Left ventricle myocardium inferior (tissue), 1 donor: Measurements from ENCODE around the gene TJP1. TPM values are rescaled to one million over a fixed set of nuclear protein-coding genes. Genes with fewer than 3 reads are reported as not detected.

Experiments used
- DNase-seq: peaks from one replicate; pipeline ENCODE4 v3.0.0-alpha.2; 2020
- H3K27ac ChIP-seq: fragments of 200-600 bp; replicated peaks from 2 replicates; pipeline ENCODE4 v1.8.0; 2021
- H3K27me3 ChIP-seq: fragments of 200-600 bp; 2 replicates; pipeline ENCODE4 v1.8.0; 2021; ENCODE audit warnings: low read depth
- H3K36me3 ChIP-seq: fragments of 200-600 bp; 2 replicates; pipeline ENCODE4 v1.8.0; 2021
- H3K4me1 ChIP-seq: fragments of 200-600 bp; 2 replicates; pipeline ENCODE4 v1.8.0; 2021
- H3K4me3 ChIP-seq: fragments of 200-600 bp; 2 replicates; pipeline ENCODE4 v1.8.0; 2021; ENCODE audit warnings: mild to moderate bottlenecking, moderate library complexity
- H3K9me3 ChIP-seq: fragments of 200-600 bp; replicated peaks from 2 replicates; pipeline ENCODE4 v1.8.0; 2021
- CTCF ChIP-seq: fragments of 200-600 bp; IDR thresholded peaks from 2 replicates; pipeline ENCODE4 v1.8.0; 2021; ENCODE audit warnings: antibody characterized with exemption, mild to moderate bottlenecking, borderline replicate concordance
- intact Hi-C: fragments of 100-400 bp; cut with micrococcal nuclease; formaldehyde crosslinking; loops from one replicate; pipeline ENCODE4 v1.11.0; 2022
- total RNA-seq: library from RNA; stranded (reverse); fragmentation: NEBNext Ultra II Directional; extraction: Animal tissue kit (Norgen Biotek cat#: 25700); gene quantifications from one replicate; pipeline ENCODE4 v1.2.1, GENCODE V29; 2021
- donor health status: DM: no; HTN: yes; CAD: no; lungs with severe emphysema.

Gene TJP1
- total RNA-seq, 1 donor from 2014 or later: 108 TPM

- Histone ChIP-seq H3K27ac (no peak overlapping the region), H3K9me3 (no peaks in the 10 kb centered on the region), H3K27me3 (no peaks in the 10 kb centered on the region), H3K4me1 (peaks cover 42% of the 10 kb centered on the region), H3K36me3 (peaks cover 7% of the 10 kb centered on the region), H3K4me3 (no peak overlapping the region)
- intact Hi-C loops: no loop called here
- no peak for DNase-seq
- TF ChIP-seq CTCF: no peak
Measured at GRCh38 chr15:29792426-29793159, 29.7 kb downstream of the TJP1 start.

DNA sequence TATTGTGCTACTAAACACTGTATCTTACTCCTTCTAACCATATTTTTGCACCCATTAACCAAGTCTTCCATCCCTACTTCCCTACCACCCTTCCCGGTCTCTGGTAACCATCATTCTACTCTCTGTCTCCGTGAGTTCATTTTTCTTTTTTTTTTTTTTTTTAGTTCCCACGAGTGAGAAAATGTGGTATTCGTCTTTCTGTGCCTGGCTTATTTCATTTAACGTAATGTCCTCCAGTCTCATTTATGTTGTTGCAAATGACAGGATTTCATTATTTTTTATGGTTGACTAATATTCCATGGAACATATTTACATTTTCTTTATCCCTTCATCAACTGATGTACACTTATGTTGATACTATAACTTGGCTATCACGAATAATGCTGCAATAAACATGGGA lies 31.7 kb downstream of the TJP1 start:
- intact Hi-C loops: no loop called here
- no peak for DNase-seq
- H3K27me3 ChIP-seq: no peaks in the 10 kb centered on the region
- no peak for TF ChIP-seq CTCF
- peaks cover 55% of the 10 kb centered on the region for H3K4me1 ChIP-seq
- H3K36me3 ChIP-seq: peaks cover 9% of the 10 kb centered on the region
- H3K9me3 ChIP-seq: no peaks in the 10 kb centered on the region
- H3K27ac ChIP-seq: no peak overlapping the region
- no peak overlapping the region for H3K4me3 ChIP-seq

- Histone ChIP-seq H3K4me1 (peaks cover 61% of the 10 kb centered on the region), H3K27me3 (no peaks in the 10 kb centered on the region), H3K27ac (no peak overlapping the region), H3K9me3 (no peaks in the 10 kb centered on the region), H3K4me3 (no peak overlapping the region), H3K36me3 (peaks cover 9% of the 10 kb centered on the region)
- DNase-seq: no peak
- TF ChIP-seq CTCF: no peak
- intact Hi-C loops: no loop called here
Measured at GRCh38 chr15:29789871-29790270, 32.4 kb downstream of the TJP1 start.

- intact Hi-C loops: no loop called here
- H3K4me1 ChIP-seq: peaks cover 68% of the 10 kb centered on the region
- no peak for DNase-seq
- no peaks in the 10 kb centered on the region for H3K9me3 ChIP-seq
- no peak overlapping the region for H3K4me3 ChIP-seq
- no peak for TF ChIP-seq CTCF
- H3K27me3 ChIP-seq: no peaks in the 10 kb centered on the region
- no peak overlapping the region for H3K27ac ChIP-seq
- H3K36me3 ChIP-seq: peaks cover 6% of the 10 kb centered on the region
Measured at GRCh38 chr15:29788433-29789034, 33.7 kb downstream of the TJP1 start.

- no peak for TF ChIP-seq CTCF
- intact Hi-C loops: no loop called here
Measured at GRCh38 chr15:29787767-29788166, 34.5 kb downstream of the TJP1 start.

More at GRCh38 chr15:29787767-29788166, 34.5 kb downstream of the TJP1 start:
- H3K27me3 ChIP-seq: no peaks in the 10 kb centered on the region
- DNase-seq: no peak
- peaks cover 3% of the 10 kb centered on the region for H3K36me3 ChIP-seq
- H3K4me1 ChIP-seq: peaks cover 74% of the 10 kb centered on the region
- no peaks in the 10 kb centered on the region for H3K9me3 ChIP-seq
- H3K4me3 ChIP-seq: no peak overlapping the region
- no peak overlapping the region for H3K27ac ChIP-seq
